CD8-positive, alpha-beta memory T cell (primary cell): ENCODE results near the gene PTGR3. TPM values are rescaled to one million over a fixed set of nuclear protein-coding genes. Genes with fewer than 3 reads are reported as not detected.

ENCODE experiments used
- CTCF ChIA-PET: fragments of 350-600 bp; sonication (Branson Sonifier 250); formaldehyde crosslinking; loops from one replicate; lab custom pipeline; 2021; ENCODE audit warnings: antibody characterized with exemption; lab: Charles Lee
- POLR2A ChIA-PET: fragments of 350-600 bp; sonication (Branson Sonifier 250); formaldehyde crosslinking; loops from one replicate; lab custom pipeline; 2021; ENCODE audit warnings: antibody characterized with exemption; lab: Charles Lee
- DNase-seq, 5 donors: peaks; one replicate each; pipeline versions ENCODE4 v3.0.0 to v3.0.0-alpha.2; 2020 to 2022; ENCODE audit warnings: mixed read lengths in 1 of 5
- H3K27ac ChIP-seq: one replicate; pipeline ENCODE4 v1.7.0; 2013; ENCODE audit warnings: low read depth, mild to moderate bottlenecking, low read length, moderate library complexity
- H3K27me3 ChIP-seq: 2 replicates; pipeline ENCODE4 v1.7.0; 2013; ENCODE audit warnings: low read length, mild to moderate bottlenecking; ENCODE audit not compliant: insufficient read depth, poor library complexity, severe bottlenecking
- H3K36me3 ChIP-seq: 2 replicates; pipeline ENCODE4 v1.7.0; 2013; ENCODE audit warnings: mild to moderate bottlenecking, low read length, moderate library complexity; ENCODE audit not compliant: insufficient read depth
- H3K4me1 ChIP-seq: 2 replicates; pipeline ENCODE4 v1.7.0; 2013; ENCODE audit warnings: mild to moderate bottlenecking, low read length, moderate library complexity; ENCODE audit not compliant: insufficient read depth
- H3K4me3 ChIP-seq: 2 replicates; pipeline ENCODE4 v1.7.0; 2013; ENCODE audit warnings: mild to moderate bottlenecking, low read length
- H3K9me3 ChIP-seq: 2 replicates; pipeline ENCODE4 v1.7.0; 2013; ENCODE audit warnings: mild to moderate bottlenecking, low read length
- H3K27ac Mint-ChIP-seq, 8 donors: one replicate each; pipeline ENCODE4 v1.8.0; 2020 to 2021; ENCODE audit warnings: mixed read lengths in 8 of 8, mild to moderate bottlenecking in 6 of 8, inconsistent platforms in 3 of 8, moderate library complexity in 3 of 8
- H3K27me3 Mint-ChIP-seq, 2 donors: one replicate each; pipeline ENCODE4 v1.8.0; 2020 to 2021; ENCODE audit warnings: mixed read lengths in 2 of 2, mild to moderate bottlenecking in 1 of 2, moderate library complexity in 1 of 2
- H3K36me3 Mint-ChIP-seq, 3 donors: one replicate each; pipeline ENCODE4 v1.8.0; 2020 to 2021; ENCODE audit warnings: mixed read lengths in 3 of 3, inconsistent platforms in 1 of 3, mild to moderate bottlenecking in 1 of 3
- H3K4me1 Mint-ChIP-seq, 3 donors: one replicate each; pipeline ENCODE4 v1.8.0; 2020 to 2021; ENCODE audit warnings: mixed read lengths in 3 of 3, inconsistent platforms in 1 of 3, mild to moderate bottlenecking in 1 of 3
- H3K4me3 Mint-ChIP-seq, 7 donors: one replicate each; pipeline ENCODE4 v1.8.0; 2020 to 2021; ENCODE audit warnings: mixed read lengths in 7 of 7, mild to moderate bottlenecking in 6 of 7, moderate library complexity in 4 of 7, inconsistent platforms in 2 of 7
- H3K9me3 Mint-ChIP-seq, 5 donors: one replicate each; pipeline ENCODE4 v1.8.0; 2020 to 2022; ENCODE audit warnings: mixed read lengths in 5 of 5, mild to moderate bottlenecking in 3 of 5, moderate library complexity in 2 of 5, inconsistent platforms in 1 of 5
- polyA plus RNA-seq: library from polyadenylated mRNA; unstranded; fragments of 300-500 nt; fragmentation: Illumina TruSeq; gene quantifications from one replicate; pipeline ENCODE4 v1.2.3, GENCODE V29; 2021
- total RNA-seq, 2 experiments: library from RNA; stranded (reverse); gene quantifications; one replicate each; pipeline ENCODE4 v1.2.3, GENCODE V29; 2021

Gene PTGR3, protein sequence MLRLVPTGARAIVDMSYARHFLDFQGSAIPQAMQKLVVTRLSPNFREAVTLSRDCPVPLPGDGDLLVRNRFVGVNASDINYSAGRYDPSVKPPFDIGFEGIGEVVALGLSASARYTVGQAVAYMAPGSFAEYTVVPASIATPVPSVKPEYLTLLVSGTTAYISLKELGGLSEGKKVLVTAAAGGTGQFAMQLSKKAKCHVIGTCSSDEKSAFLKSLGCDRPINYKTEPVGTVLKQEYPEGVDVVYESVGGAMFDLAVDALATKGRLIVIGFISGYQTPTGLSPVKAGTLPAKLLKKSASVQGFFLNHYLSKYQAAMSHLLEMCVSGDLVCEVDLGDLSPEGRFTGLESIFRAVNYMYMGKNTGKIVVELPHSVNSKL
- 10 to 100 TPM; 25.8 to 26.3 TPM for total RNA-seq
- 20.3 TPM for polyA plus RNA-seq

DNA sequence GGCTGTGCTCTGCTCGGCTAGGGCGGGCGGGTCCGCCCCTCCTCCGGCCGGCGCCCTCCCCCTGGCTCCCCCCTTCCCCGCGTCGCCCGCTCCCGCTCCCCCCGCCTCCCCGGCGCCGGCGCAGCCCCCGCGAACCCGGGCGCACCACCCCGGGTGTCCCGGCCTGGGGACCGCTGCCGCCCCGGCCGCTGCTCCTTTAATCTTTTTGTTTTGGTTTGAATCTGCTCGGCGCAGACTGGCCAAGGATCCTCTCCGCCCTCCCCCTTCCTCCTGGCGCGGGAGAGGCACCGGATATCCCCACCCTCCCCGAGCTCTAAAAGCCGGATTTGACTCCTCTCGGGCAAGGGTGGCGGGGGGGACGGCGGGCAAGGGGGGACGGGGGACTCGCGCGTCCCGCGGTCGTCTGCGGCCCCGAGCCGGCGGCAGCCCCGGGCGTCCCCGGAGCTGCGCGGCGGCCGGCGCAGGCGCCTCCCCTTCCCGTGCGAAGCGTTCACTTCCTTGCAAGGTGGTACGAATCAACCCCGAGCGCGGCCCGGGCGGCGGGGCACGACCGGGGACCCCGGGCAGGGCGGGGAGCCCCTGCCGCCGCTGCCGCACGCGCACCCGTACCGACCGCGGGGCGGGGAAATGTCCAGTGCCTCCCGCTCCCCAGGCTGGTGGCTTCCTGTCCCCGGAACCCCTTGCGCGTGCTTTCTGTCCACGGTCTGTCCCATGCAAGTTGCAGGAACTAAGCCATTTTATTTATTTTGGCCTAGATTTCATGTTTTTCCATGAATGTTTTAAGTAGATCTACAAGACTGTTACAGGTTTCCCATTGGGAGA lies at the start of gene PTGR3:
PTGR3 (minus strand) TSS at position 11 of the 822 bp plus-strand sequence. CDS start 81 bp downstream, outside the sequence.
- peaks cover 0 to 29% (median 3%) of the 10 kb centered on the region in 3 donors for H3K36me3 Mint-ChIP-seq

DNA sequence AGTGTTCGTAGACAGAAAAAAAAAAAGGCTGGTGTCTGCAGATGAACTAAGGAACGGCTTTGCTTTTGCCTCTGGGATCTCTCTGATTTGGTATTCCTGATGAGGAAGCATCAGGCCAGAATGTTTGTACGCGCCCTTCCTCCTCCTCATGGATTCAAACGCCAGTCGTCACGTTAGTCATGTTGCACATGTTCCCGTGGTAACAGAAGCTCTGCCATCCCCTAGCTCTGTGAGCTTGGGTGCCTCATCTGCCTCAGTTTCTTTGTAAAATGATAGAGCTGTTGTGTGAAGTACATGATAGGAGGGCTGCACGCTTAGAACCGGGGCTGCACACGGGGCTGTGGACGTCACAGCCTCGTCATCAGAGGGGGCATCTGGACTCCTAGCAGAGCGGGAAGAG lies 48.7 kb upstream of the PTGR3 start:
- Histone ChIP-seq H3K4me1 (peaks cover 19% of the 10 kb centered on the region), H3K27ac (no peak overlapping the region), H3K4me3 (no peak overlapping the region), H3K9me3 (no peaks in the 10 kb centered on the region), H3K27me3 (no peaks in the 10 kb centered on the region), H3K36me3 (no peaks in the 10 kb centered on the region)
- peak overlapping the region in 2 of 8 donors; percentile 31 to 41 for H3K27ac Mint-ChIP-seq
- H3K4me1 Mint-ChIP-seq = peaks cover 71 to 90% (median 75%) of the 10 kb centered on the region in 3 donors
- ChIA-PET POLR2A (no interaction called here), CTCF (no interaction called here)
- peaks cover 0 to 5% (median 4%) of the 10 kb centered on the region in 3 donors for H3K36me3 Mint-ChIP-seq
- no peak overlapping the region for H3K4me3 Mint-ChIP-seq
- no peak for DNase-seq
- H3K9me3 Mint-ChIP-seq = no peaks in the 10 kb centered on the region
- no peaks in the 10 kb centered on the region for H3K27me3 Mint-ChIP-seq

More for the DNA sequence above, at the start of gene PTGR3:
- Histone ChIP-seq H3K27me3 (no peaks in the 10 kb centered on the region), H3K4me1 (peaks cover 47% of the 10 kb centered on the region), H3K4me3 (peak within 1 kb of the TSS; percentile 77), H3K36me3 (no peaks in the 10 kb centered on the region), H3K9me3 (no peaks in the 10 kb centered on the region), H3K27ac (peak within 1 kb of the TSS; percentile 75)
- peak; percentile 72 to 86 (median 77) for DNase-seq
- POLR2A ChIA-PET = interaction anchor here (0.5 to 1.3 kb wide), 5 partner anchors 10 to 504 kb away, joined by 3 to 6 read pairs (median 3); no protein-coding TSS in a partner anchor
- H3K4me3 Mint-ChIP-seq = peak within 1 kb of the TSS; percentile 98 to 100 (median 98)
- H3K4me1 Mint-ChIP-seq = peaks cover 59 to 69% (median 68%) of the 10 kb centered on the region in 3 donors
- peak within 1 kb of the TSS; percentile 91 to 99 (median 98) for H3K27ac Mint-ChIP-seq
- peaks cover 0 to 5% of the 10 kb centered on the region in 2 donors for H3K27me3 Mint-ChIP-seq
- CTCF ChIA-PET = interaction anchor here (1.1 to 1.4 kb wide), 2 partner anchors 33 to 37 kb away, joined by 3 to 4 read pairs; no protein-coding TSS in a partner anchor
- peaks cover 0 to 1% (median 0%) of the 10 kb centered on the region in 5 donors for H3K9me3 Mint-ChIP-seq

DNA sequence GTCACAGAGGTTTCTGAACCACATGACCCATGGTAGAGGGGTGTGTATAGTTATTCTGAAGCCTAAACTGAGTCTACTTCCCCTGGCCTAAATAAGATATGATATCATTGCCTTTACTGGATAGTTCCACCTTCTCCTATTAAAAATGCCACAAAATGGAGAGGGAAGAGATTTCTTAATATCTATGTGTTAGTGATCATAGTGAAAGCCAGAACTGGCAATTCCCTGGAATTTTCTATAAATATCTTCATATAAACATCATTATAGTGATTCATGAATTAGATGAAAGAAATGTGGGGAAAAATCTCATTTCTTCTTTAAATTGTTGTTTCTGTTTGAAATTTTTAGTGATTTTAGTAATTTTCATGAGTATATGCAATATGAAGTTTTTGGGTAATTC lies 47.4 kb upstream of the PTGR3 start:
- Mint-ChIP-seq H3K27me3 (no peaks in the 10 kb centered on the region), H3K27ac (no peak overlapping the region), H3K36me3 (peaks cover 0 to 2% (median 1%) of the 10 kb centered on the region in 3 donors), H3K4me3 (no peak overlapping the region), H3K9me3 (no peaks in the 10 kb centered on the region), H3K4me1 (peaks cover 74 to 90% (median 75%) of the 10 kb centered on the region in 3 donors)
- ChIA-PET CTCF (no interaction called here), POLR2A (no interaction called here)
- Histone ChIP-seq H3K27ac (no peak overlapping the region), H3K4me1 (peaks cover 19% of the 10 kb centered on the region), H3K4me3 (no peak overlapping the region), H3K36me3 (no peaks in the 10 kb centered on the region), H3K9me3 (no peaks in the 10 kb centered on the region), H3K27me3 (no peaks in the 10 kb centered on the region)
- DNase-seq = no peak

DNA sequence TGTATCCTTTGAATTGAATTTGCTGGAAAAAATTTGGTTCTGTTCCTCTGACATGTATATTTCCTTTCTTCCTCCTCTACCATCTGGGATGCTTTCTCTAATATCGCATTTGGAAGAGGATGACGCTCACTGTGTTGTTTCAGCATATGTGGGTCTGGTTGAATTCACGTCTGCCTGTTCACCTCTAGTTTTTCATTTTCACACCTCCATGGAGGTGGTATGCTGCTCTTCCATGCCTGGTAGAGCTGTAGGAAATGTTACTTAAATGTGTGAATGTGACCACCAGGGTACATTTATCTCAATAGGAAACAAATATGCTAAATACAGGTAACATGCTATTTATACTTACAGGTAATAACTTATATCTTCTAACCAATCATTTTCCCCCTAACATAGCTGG lies 46.2 kb upstream of the PTGR3 start:
- Histone ChIP-seq H3K4me1 (peaks cover 19% of the 10 kb centered on the region), H3K36me3 (no peaks in the 10 kb centered on the region), H3K4me3 (no peak overlapping the region), H3K27me3 (no peaks in the 10 kb centered on the region), H3K9me3 (no peaks in the 10 kb centered on the region), H3K27ac (no peak overlapping the region)
- ChIA-PET POLR2A (no interaction called here), CTCF (no interaction called here)
- peak overlapping the region in 1 of 7 donors; percentile 13 for H3K4me3 Mint-ChIP-seq
- peaks cover 69 to 89% (median 73%) of the 10 kb centered on the region in 3 donors for H3K4me1 Mint-ChIP-seq
- DNase-seq = no peak
- H3K9me3 Mint-ChIP-seq = peaks cover 0 to under 1% (median 0%) of the 10 kb centered on the region in 5 donors
- peak overlapping the region in 5 of 8 donors; percentile 12 to 79 (median 49) for H3K27ac Mint-ChIP-seq
- H3K27me3 Mint-ChIP-seq = no peaks in the 10 kb centered on the region
- no peaks in the 10 kb centered on the region for H3K36me3 Mint-ChIP-seq

DNA sequence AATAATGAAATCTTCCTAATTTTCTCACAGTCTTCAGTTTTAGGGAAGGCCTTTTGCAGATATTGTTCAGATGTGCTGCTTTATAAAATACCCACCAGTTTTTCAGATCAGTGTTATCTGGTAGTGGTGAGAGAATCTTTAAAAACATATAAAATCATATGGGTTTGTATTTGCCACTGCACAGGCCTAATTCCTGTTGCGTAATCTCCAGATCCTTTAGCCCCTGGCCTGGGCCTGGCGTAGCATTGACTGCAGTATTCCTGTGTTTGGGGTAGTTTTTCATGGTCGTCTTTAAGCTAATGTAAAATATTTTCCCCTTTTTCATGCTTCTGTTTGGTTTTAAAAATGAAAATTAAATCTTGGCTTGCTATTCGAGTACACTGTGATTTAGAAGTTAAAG lies 44.8 kb upstream of the PTGR3 start:
- Histone ChIP-seq H3K36me3 (no peaks in the 10 kb centered on the region), H3K4me1 (peaks cover 32% of the 10 kb centered on the region), H3K27me3 (no peaks in the 10 kb centered on the region), H3K4me3 (no peak overlapping the region), H3K27ac (no peak overlapping the region), H3K9me3 (no peaks in the 10 kb centered on the region)
- POLR2A ChIA-PET = no interaction called here
- CTCF ChIA-PET = no interaction called here
- peak overlapping the region in 6 of 8 donors; percentile 15 to 70 (median 44) for H3K27ac Mint-ChIP-seq
- no peak for DNase-seq
- H3K9me3 Mint-ChIP-seq = peaks cover 0 to 2% (median 0%) of the 10 kb centered on the region in 5 donors
- peaks cover 68 to 91% (median 74%) of the 10 kb centered on the region in 3 donors for H3K4me1 Mint-ChIP-seq
- H3K27me3 Mint-ChIP-seq = no peaks in the 10 kb centered on the region
- H3K4me3 Mint-ChIP-seq = no peak overlapping the region
- H3K36me3 Mint-ChIP-seq = no peaks in the 10 kb centered on the region

DNA sequence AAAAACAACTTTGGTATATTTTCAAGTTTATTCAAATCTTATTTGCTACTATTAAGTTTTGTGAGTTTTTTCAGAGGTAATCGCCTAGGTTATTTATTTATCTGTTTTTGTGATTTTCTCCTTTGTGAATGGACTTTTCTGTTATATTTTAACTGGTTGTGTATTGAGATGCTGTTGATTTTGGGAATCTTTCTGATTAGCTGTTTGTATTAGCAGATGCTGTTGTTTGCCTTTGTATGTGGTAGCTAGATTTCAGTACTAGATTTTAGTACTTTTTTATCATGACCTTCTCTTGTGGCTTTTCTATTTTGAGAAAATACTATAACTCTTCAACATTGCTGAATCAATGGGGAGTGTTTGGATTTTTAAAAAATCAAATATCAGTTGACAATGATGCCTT lies 44.1 kb upstream of the PTGR3 start:
- Histone ChIP-seq H3K36me3 (no peaks in the 10 kb centered on the region), H3K4me1 (peaks cover 39% of the 10 kb centered on the region), H3K27me3 (no peaks in the 10 kb centered on the region), H3K4me3 (no peak overlapping the region), H3K9me3 (no peaks in the 10 kb centered on the region), H3K27ac (no peak overlapping the region)
- H3K27ac Mint-ChIP-seq = peak overlapping the region in 7 of 8 donors; percentile 34 to 87 (median 46)
- H3K4me3 Mint-ChIP-seq = no peak overlapping the region
- no peak for DNase-seq
- POLR2A ChIA-PET = no interaction called here
- peaks cover 75 to 92% (median 81%) of the 10 kb centered on the region in 3 donors for H3K4me1 Mint-ChIP-seq
- H3K9me3 Mint-ChIP-seq = peaks cover 0 to 2% (median 0%) of the 10 kb centered on the region in 5 donors
- no peaks in the 10 kb centered on the region for H3K27me3 Mint-ChIP-seq
- CTCF ChIA-PET = interaction anchor here (0.9 kb wide), 1 partner anchor 10 kb away, joined by 3 read pairs; no protein-coding TSS in a partner anchor
- no peaks in the 10 kb centered on the region for H3K36me3 Mint-ChIP-seq

DNA sequence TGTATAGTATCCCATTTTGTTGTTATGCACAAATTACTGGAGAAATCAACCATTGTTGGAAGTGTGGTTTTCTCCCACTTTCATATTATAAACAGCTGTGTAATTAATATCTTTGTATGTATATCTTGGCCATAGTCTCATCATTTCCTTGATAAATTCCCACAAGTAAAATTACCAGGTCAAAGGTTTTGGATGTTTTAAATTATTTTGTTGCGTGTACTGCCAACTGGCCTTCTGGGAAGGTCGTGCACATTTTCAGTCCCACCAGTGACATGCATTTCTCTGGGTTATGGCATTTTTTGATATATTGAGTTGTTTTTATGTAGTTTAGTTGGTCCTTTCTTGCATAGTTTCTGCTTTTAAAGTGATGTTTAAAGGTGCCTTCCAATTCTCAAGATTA lies 43.2 kb upstream of the PTGR3 start:
- H3K4me3 ChIP-seq = no peak overlapping the region
- ChIA-PET POLR2A (no interaction called here), CTCF (no interaction called here)
- no peak for DNase-seq
- Mint-ChIP-seq H3K27me3 (no peaks in the 10 kb centered on the region), H3K4me3 (no peak overlapping the region), H3K9me3 (peaks cover 0 to 2% (median 0%) of the 10 kb centered on the region in 5 donors), H3K4me1 (peaks cover 77 to 92% (median 90%) of the 10 kb centered on the region in 3 donors), H3K36me3 (no peaks in the 10 kb centered on the region), H3K27ac (peak overlapping the region in 2 of 8 donors; percentile 0 to 35)
- H3K27me3 ChIP-seq = no peaks in the 10 kb centered on the region
- H3K4me1 ChIP-seq = peaks cover 44% of the 10 kb centered on the region
- H3K36me3 ChIP-seq = no peaks in the 10 kb centered on the region
- H3K27ac ChIP-seq = no peak overlapping the region
- no peaks in the 10 kb centered on the region for H3K9me3 ChIP-seq
